GM18499 (cell line): ENCODE data around the gene RPL35.

Source experiments
- ATAC-seq: cut with Tn5 transposase; IDR thresholded peaks from one replicate; pipeline ENCODE4 v1.9.1; 2021; ENCODE audit warnings: moderate number of reproducible peaks; ENCODE audit not compliant: insufficient read depth, unreplicated experiment

RPL35 gene

GRCh38 chr9:124861342-124862229 is at the start of gene RPL35, which contains the start of gene ARPC5L:
TSS of gene RPL35 (minus strand) at chr9:124861957. CDS start at chr9:124861912, 45 bp downstream.
TSS of gene ARPC5L (plus strand) at chr9:124862130. CDS start at chr9:124869291, 7,161 bp downstream.
- ATAC-seq, result no peak

- no peak for ATAC-seq
These were observed 46.3 kb upstream of the RPL35 start for GRCh38 chr9:124908098-124908497.

- no peak for ATAC-seq
These were observed 45.2 kb upstream of the RPL35 start for GRCh38 chr9:124906966-124907365.

DNA sequence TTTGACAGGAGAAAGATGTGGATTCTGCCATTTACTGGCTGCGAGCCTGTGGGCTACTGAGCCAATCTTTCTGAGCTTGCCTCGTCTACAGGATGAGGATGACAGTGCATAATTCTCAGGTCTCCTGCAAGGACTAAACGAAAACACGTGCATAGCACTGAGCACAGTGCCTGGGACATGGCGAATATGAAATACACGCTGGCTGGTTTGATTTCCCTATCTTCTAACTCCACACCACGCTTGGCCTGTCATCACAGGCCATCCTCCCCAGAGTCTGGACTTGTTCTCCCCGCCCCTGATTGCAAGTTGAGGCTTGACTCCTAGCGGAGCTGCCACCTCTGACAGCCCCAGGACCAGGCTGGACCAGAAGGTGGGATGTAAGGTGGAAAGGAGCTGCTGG is 38.1 kb upstream of the RPL35 start:
- ATAC-seq, result no peak

GRCh38 chr9:124897570-124898460 is 36.1 kb upstream of the RPL35 start:
- no peak for ATAC-seq

DNA sequence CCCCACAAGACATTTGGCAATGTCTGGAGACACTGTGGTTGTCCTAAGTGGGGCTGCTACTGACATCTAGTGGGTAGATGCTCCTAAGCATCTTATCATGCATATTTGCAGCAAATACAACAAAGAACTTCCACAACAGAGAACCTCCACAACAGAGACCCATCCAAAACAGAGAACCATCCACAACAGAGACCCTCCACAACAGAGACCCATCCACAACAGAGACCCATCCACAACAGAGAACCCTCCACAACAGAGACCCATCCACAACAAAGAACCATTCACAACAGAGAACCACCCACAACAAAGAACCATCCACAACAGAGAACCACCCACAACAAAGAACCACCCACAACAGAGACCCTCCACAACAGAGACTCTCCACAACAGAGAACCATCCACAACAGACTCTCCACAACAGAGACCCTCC is 33.0 kb upstream of the RPL35 start:
- no peak for ATAC-seq

GRCh38 chr9:124894035-124894740 is 32.4 kb upstream of the RPL35 start:
- no peak for ATAC-seq

DNA sequence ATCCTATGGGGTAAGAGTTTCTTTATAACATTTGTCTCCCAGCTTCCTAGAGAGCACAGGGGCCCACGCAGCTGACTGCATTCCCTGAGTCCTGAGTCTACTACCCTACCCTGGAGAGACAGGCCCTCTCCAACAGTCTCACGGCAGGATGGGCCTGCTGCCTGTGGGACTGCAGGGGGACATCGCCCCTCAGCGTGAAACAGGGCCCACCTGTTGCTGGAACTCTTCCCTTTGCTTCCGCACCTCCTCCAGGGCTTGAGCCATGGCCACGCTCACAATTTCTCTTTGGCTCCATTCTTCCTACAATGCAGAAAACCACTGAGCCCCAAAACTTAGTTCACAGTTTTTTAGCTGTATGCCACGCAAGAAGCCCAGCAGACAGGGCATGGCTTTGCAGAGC is 28.4 kb upstream of the RPL35 start:
- ATAC-seq, result no peak

GRCh38 chr9:124889006-124889405 is 27.2 kb upstream of the RPL35 start:
- no peak for ATAC-seq

DNA sequence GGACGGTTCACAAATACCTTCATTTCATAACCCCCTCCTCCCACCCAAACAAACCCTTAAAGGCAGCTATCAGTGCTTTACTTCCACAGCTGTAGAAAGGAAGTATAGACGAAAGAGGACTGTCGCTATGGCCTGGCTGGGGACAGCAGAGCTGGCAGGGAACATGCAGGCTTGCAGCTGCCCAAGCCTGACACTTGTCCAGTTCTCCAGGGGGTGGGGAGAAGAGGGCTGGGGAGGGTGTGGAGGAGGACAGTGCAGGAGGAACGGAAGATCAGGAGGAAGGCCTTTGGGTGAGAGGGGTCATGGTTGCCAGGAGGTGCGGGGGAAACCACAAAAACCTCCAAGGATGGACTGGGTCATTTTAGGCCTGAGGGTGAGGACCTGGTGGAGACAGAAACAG is 26.1 kb upstream of the RPL35 start:
- ATAC-seq, result no peak

- no peak for ATAC-seq
These were observed 25.2 kb upstream of the RPL35 start for GRCh38 chr9:124886866-124887492.

GRCh38 chr9:124886461-124886860 is 24.7 kb upstream of the RPL35 start:
- no peak for ATAC-seq

DNA sequence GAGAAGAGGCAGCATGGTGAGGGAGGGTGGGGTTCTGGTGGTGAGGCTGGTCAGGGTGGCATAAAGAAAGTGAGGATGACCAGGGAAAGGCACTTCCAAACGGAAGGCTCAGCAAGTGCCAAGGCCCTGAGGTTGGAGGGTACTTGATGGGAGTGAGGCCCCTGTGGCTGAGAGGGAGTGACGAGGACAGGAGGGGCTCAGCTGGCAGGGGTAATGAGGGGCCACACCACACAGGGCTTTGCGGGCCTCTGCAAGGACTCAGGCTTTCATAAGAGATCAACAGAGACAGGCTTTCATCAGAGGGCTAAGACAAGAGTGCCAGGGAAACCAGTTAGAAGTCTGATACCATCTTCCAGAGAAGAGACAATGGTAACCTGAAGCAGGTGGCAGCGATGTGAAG is 23.8 kb upstream of the RPL35 start:
- no peak for ATAC-seq

- no peak for ATAC-seq
These were observed 22.6 kb upstream of the RPL35 start for GRCh38 chr9:124884376-124884775.

DNA sequence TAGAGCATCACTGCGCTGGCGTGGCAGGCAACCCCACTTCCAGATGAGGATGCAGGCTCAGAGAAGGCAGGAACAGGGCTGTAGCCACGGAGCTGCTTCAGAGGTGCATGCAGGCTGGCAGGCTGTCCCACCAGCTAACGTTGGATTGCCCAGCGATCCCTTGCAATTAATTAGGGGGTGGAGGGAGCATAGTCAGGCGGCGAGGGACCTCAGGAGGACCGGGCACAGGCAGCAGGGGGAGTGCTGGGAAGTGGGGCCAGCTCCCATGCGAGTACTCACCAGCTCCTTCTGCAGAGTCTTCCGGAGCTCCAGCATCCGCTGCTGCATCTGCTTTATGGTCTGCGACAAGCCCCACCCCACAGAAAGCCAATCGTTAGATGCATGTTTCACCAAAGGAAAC is 20.5 kb upstream of the RPL35 start:
- no peak for ATAC-seq

- ATAC-seq, result no peak
These were observed 19.5 kb upstream of the RPL35 start for GRCh38 chr9:124881138-124881743.

DNA sequence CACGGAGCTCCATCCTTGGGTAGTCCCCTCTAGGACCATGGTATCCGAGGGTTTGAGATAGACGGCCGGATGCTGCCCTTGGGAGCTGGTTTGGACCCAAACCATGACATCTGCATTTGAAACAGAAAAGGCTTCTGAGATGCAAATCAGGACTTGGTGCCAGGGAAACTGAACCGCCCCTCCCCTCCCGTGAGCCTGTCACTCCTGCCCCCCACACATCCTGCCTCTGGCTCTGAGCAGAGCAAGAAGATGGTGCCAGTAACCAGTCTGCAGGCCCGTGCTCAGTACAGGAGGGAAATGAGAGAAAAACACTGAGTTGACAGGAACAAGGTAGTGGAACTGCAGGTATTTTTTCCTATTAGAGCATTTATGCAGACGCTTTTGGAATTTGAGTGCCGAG is 18.7 kb upstream of the RPL35 start:
- no peak for ATAC-seq

GRCh38 chr9:124879226-124879625 is 17.5 kb upstream of the RPL35 start:
- no peak for ATAC-seq

- no peak for ATAC-seq
These were observed 16.8 kb upstream of the RPL35 start for GRCh38 chr9:124878518-124878917.

DNA sequence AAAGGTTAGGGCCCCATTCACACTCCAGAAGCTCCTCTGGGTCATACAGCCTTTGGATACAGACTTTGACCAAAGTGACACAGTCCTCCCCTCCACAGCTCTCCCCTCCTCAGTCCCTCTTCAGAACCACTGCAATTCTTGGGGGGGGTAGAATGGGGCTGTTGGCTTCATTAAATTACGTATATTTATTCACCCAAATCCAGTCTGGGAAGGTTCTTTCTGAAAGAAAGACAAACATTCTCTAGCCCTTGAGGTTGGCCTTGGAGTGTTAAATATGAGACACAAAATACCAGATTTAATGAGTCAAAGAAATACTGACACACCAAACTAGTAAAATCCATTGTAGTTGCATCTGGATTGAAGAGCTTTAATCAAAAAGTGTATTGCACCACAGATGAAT is 16.3 kb upstream of the RPL35 start:
- ATAC-seq, result no peak
